WI38 (cell line): ENCODE results near the gene UBE2S.
"Not testable (repeated sequence)": the region's sequence is repeated elsewhere in the genome, so short reads cannot be mapped to it uniquely, and the experiment has no call there.

ENCODE experiments used
- H3K4me3 ChIP-seq: 2 replicates; pipeline ENCODE4 v1.5.1; 2011; ENCODE audit warnings: low read depth, mild to moderate bottlenecking, control low read depth, low read length
- CTCF ChIP-seq: IDR thresholded peaks from 2 replicates; pipeline ENCODE4 v1.5.1; 2012; ENCODE audit warnings: low read depth, mild to moderate bottlenecking, control low read depth, low read length

The UBE2S gene

GRCh38 chr19:55451163-55451964 is 43.8 kb upstream of the UBE2S start:
- no peak overlapping the region for H3K4me3 ChIP-seq
- no peak for TF ChIP-seq CTCF

- H3K4me3 ChIP-seq = no peak overlapping the region
- no peak for TF ChIP-seq CTCF
These were observed 41.9 kb upstream of the UBE2S start for GRCh38 chr19:55449469-55449868.

- H3K4me3 ChIP-seq = not testable (repeated sequence)
These were observed 40.5 kb upstream of the UBE2S start for GRCh38 chr19:55448175-55448490.

GRCh38 chr19:55447421-55448174 is 40.0 kb upstream of the UBE2S start:
- TF ChIP-seq CTCF = no peak
- H3K4me3 ChIP-seq = no peak overlapping the region

GRCh38 chr19:55446060-55446459 is 38.5 kb upstream of the UBE2S start:
- no peak for TF ChIP-seq CTCF
- H3K4me3 ChIP-seq = no peak overlapping the region

- H3K4me3 ChIP-seq = no peak overlapping the region
- no peak for TF ChIP-seq CTCF
These were observed 37.1 kb upstream of the UBE2S start for GRCh38 chr19:55444646-55445045.

- H3K4me3 ChIP-seq = no peak overlapping the region
- TF ChIP-seq CTCF = no peak
These were observed 36.4 kb upstream of the UBE2S start for GRCh38 chr19:55443824-55444480.
